ENCODE results near the gene SPINK13. TPM values are rescaled to one million over a fixed set of nuclear protein-coding genes. Genes with fewer than 3 reads are reported as not detected.
"Not testable (repeated sequence)": the region's sequence is repeated elsewhere in the genome, so short reads cannot be mapped to it uniquely, and the experiment has no call there.

Gene SPINK13
- total and polyA plus RNA-seq, 9 of the 15 experiments (the other 6 are each of a cell fraction or from before 2014, with no cell fraction given): 0.07 TPM; not detected in 8

- in situ Hi-C loops (cut with MboI); H3K9me3 ChIP-seq (replicated peaks; ENCODE audit: control insufficient read depth, insufficient read depth, low read depth, low read length); H3K9ac ChIP-seq (ENCODE audit: insufficient read depth in 1 of 2, low read depth in 2 of 2, low read length in 2 of 2); H3K79me2 ChIP-seq (ENCODE audit: control insufficient read depth, insufficient read depth, low read length); H3K36me3 ChIP-seq (ENCODE audit: control insufficient read depth, insufficient read depth, low read length); H4K20me1 ChIP-seq (replicated peaks; ENCODE audit: control insufficient read depth, insufficient read depth, low read length); CTCF ChIA-PET (ENCODE audit: low intra/inter-chr PET ratio); H3K4me2 ChIP-seq (ENCODE audit: insufficient read depth, low read length); H3K4me3 ChIP-seq; BruUV-seq (replicated peaks); ATAC-seq; H3K27ac ChIP-seq (ENCODE audit: extremely low read depth, low read depth, low read length); POLR2A ChIA-PET; FAIRE-seq; H3K27me3 ChIP-seq (ENCODE audit: control insufficient read depth in 2 of 2, insufficient read depth in 2 of 2, low read length in 2 of 2); H3K9me1 ChIP-seq (ENCODE audit: control insufficient read depth, insufficient read depth, low read length); intact Hi-C loops (cut with micrococcal nuclease); H3K4me1 ChIP-seq (replicated peaks in 1 of 2; ENCODE audit: control insufficient read depth in 2 of 2, insufficient read depth in 2 of 2, low read length in 2 of 2); DNase-seq (ENCODE audit: extremely low read depth in 1 of 4, low spot score in 3 of 4): not testable (repeated sequence)
- 29% methylated on average over 31 of the region's 42 CpGs for WGBS (ENCODE audit: insufficient coverage, low coverage, missing lambda C conversion rate)
- TF ChIP-seq USF1 (CRISPR knock-in tag; IDR thresholded peaks at IDR 0.05) (peak; percentile 43; the same call in 1 of the 2 replicates), CXXC5 (CRISPR knock-in tag; IDR thresholded peaks at IDR 0.05) (0 out of 2 replicates have a peak, but pooled peaks have one; percentile 9), RAD51 (IDR thresholded peaks at IDR 0.05; ENCODE audit: borderline replicate concordance, low read depth) (peak; percentile 24; the same call in 1 of the 2 replicates), FOXA3 (CRISPR knock-in tag; conservative IDR thresholded peaks at IDR 0.05 in 1 of 2, IDR thresholded peaks at IDR 0.05 in 1 of 2) (peak; percentile 28 to 56; a peak in 2 of 4 replicates), ZBTB33 (CRISPR knock-in tag; IDR thresholded peaks at IDR 0.05) (peak; percentile 54)
- TF ChIP-seq, protein P1, sequence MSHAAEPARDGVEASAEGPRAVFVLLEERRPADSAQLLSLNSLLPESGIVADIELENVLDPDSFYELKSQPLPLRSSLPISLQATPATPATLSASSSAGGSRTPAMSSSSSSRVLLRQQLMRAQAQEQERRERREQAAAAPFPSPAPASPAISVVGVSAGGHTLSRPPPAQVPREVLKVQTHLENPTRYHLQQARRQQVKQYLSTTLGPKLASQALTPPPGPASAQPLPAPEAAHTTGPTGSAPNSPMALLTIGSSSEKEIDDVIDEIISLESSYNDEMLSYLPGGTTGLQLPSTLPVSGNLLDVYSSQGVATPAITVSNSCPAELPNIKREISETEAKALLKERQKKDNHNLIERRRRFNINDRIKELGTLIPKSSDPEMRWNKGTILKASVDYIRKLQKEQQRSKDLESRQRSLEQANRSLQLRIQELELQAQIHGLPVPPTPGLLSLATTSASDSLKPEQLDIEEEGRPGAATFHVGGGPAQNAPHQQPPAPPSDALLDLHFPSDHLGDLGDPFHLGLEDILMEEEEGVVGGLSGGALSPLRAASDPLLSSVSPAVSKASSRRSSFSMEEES (CRISPR knock-in tag; IDR thresholded peaks at IDR 0.05): peak; percentile 28; the same call in 1 of the 2 replicates
- TF ChIP-seq, protein P2, sequence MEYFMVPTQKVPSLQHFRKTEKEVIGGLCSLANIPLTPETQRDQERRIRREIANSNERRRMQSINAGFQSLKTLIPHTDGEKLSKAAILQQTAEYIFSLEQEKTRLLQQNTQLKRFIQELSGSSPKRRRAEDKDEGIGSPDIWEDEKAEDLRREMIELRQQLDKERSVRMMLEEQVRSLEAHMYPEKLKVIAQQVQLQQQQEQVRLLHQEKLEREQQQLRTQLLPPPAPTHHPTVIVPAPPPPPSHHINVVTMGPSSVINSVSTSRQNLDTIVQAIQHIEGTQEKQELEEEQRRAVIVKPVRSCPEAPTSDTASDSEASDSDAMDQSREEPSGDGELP (CRISPR knock-in tag; IDR thresholded peaks at IDR 0.05; ENCODE audit: borderline replicate concordance): peak; percentile 8; the same call in 1 of the 2 replicates
- peak overlapping the region; percentile 66; the same call in 1 of the 2 replicates for H2AFZ ChIP-seq (ENCODE audit: low read depth, low read length)
These were observed 51.7 kb downstream of the SPINK13 start for GRCh38 chr5:148320011-148320963.
